Caco-2 (cell line): ENCODE data around the gene NXNL1. TPM values are rescaled to one million over a fixed set of nuclear protein-coding genes. Genes with fewer than 3 reads are reported as not detected.

Experiments
- BruUV-seq: library from RNA; stranded (reverse); fragments of 400-500 nt; replicated peaks from 2 replicates; lab custom pipeline; 2021; lab: Mats Ljungman, UMichigan
- CTCF ChIA-PET: fragments of 300-600 bp; sonication (Branson Sonifier 250); formaldehyde crosslinking; loops from one replicate; lab custom pipeline; 2022; ENCODE audit warnings: antibody characterized with exemption; lab: Charles Lee
- POLR2A ChIA-PET: fragments of 300-600 bp; sonication (Branson Sonifier 250); formaldehyde crosslinking; loops from one replicate; lab custom pipeline; 2022; ENCODE audit warnings: antibody characterized with exemption; lab: Charles Lee
- DNase-seq, 2 experiments: peaks; one replicate each; pipeline versions ENCODE4 v3.0.0 to v3.0.0-alpha.2; 2020 to 2022
- H3K27me3 ChIP-seq: replicated peaks from 2 replicates; pipeline ENCODE4 v1.6.0; 2011; ENCODE audit warnings: low read length; ENCODE audit not compliant: control insufficient read depth, insufficient read depth
- H3K36me3 ChIP-seq: 2 replicates; pipeline ENCODE4 v1.5.1; 2011; ENCODE audit warnings: low read length; ENCODE audit not compliant: control insufficient read depth, insufficient read depth
- H3K4me1 ChIP-seq: fragments of 250-450 bp; sonication (Bioruptor Pico); 2 replicates; pipeline ENCODE4 v1.5.1; 2020; ENCODE audit warnings: mild to moderate bottlenecking
- H3K4me3 ChIP-seq: 2 replicates; pipeline ENCODE4 v1.5.1; 2011; ENCODE audit warnings: low read depth, mild to moderate bottlenecking, control low read depth, low read length
- H3K9me3 ChIP-seq: fragments of 250-450 bp; sonication (Bioruptor Pico); 2 replicates; pipeline ENCODE4 v1.5.1; 2020; ENCODE audit warnings: mild to moderate bottlenecking, moderate library complexity
- H3K27ac Mint-ChIP-seq: one replicate; pipeline ENCODE4 v1.8.0; 2022; ENCODE audit warnings: mixed read lengths; ENCODE audit not compliant: unreplicated experiment
- H3K27me3 Mint-ChIP-seq: one replicate; pipeline ENCODE4 v1.8.0; 2022; ENCODE audit warnings: mixed read lengths; ENCODE audit not compliant: insufficient read depth, unreplicated experiment
- H3K36me3 Mint-ChIP-seq: one replicate; pipeline ENCODE4 v1.8.0; 2022; ENCODE audit warnings: mild to moderate bottlenecking, mixed read lengths; ENCODE audit not compliant: insufficient read depth, unreplicated experiment
- H3K4me1 Mint-ChIP-seq: one replicate; pipeline ENCODE4 v1.8.0; 2022; ENCODE audit warnings: low read depth, mixed read lengths; ENCODE audit not compliant: unreplicated experiment
- H3K4me3 Mint-ChIP-seq: one replicate; pipeline ENCODE4 v1.8.0; 2022; ENCODE audit warnings: mild to moderate bottlenecking, moderate library complexity, mixed read lengths; ENCODE audit not compliant: unreplicated experiment
- H3K9me3 Mint-ChIP-seq: one replicate; pipeline ENCODE4 v1.8.0; 2022; ENCODE audit warnings: mixed read lengths; ENCODE audit not compliant: unreplicated experiment
- CTCF ChIP-seq, 2 experiments: fragments of 200-600 bp in 1 of 2; IDR thresholded peaks; 1 replicate in 1 of 2; 2 replicates in 1 of 2; pipeline versions ENCODE4 v1.5.1 to v1.8.0; 2011 to 2022; ENCODE audit warnings: antibody characterized with exemption in 1 of 2, control low read depth in 1 of 2, inconsistent platforms in 1 of 2, low read depth in 1 of 2, low read length in 1 of 2, mild to moderate bottlenecking in 1 of 2, moderate library complexity in 1 of 2; ENCODE audit not compliant: insufficient read depth in 1 of 2, severe bottlenecking in 1 of 2, unreplicated experiment in 1 of 2
- intact Hi-C: fragments of 100-400 bp; cut with micrococcal nuclease; formaldehyde crosslinking; loops from one replicate; pipeline ENCODE4 v1.10.0; 2022; ENCODE audit not compliant: unreplicated experiment
- total RNA-seq: library from RNA; stranded (reverse); gene quantifications from 2 replicates; pipeline ENCODE4 v1.2.3, GENCODE V29; 2022

The NXNL1 gene
- total RNA-seq, 1 experiment from 2014 or later, result not detected

- CTCF ChIA-PET, result interaction anchor here (0.5 kb wide), 1 partner anchor 177 kb away, joined by 3 read pairs; no protein-coding TSS in a partner anchor
- Histone ChIP-seq H3K4me1 (peaks cover 5% of the 10 kb centered on the region), H3K4me3 (no peak overlapping the region), H3K27me3 (no peaks in the 10 kb centered on the region), H3K9me3 (no peaks in the 10 kb centered on the region; the same call in 1 of the 2 replicates), H3K36me3 (no peaks in the 10 kb centered on the region)
- Mint-ChIP-seq H3K27ac (no peak overlapping the region), H3K4me1 (peaks cover 5% of the 10 kb centered on the region), H3K27me3 (no peaks in the 10 kb centered on the region), H3K9me3 (no peaks in the 10 kb centered on the region), H3K36me3 (peaks cover 7% of the 10 kb centered on the region), H3K4me3 (no peak overlapping the region)
- DNase-seq, result no peak
- BruUV-seq, result no TSS peak
- TF ChIP-seq CTCF (IDR thresholded peaks at IDR 0.05; ENCODE audit: insufficient read depth in 1 of 2, low read depth in 1 of 2, low read length in 1 of 2, severe bottlenecking in 1 of 2, unreplicated experiment in 1 of 2), result no peak
- POLR2A ChIA-PET, result no interaction called here
- intact Hi-C loops, result no loop called here
Measured at GRCh38 chr19:17505223-17505622, 44.5 kb upstream of the NXNL1 start.

- ChIA-PET POLR2A (no interaction called here), CTCF (no interaction called here)
- Mint-ChIP-seq H3K27ac (no peak overlapping the region), H3K4me3 (no peak overlapping the region), H3K4me1 (peaks cover 9% of the 10 kb centered on the region), H3K27me3 (no peaks in the 10 kb centered on the region), H3K36me3 (peaks cover 7% of the 10 kb centered on the region), H3K9me3 (no peaks in the 10 kb centered on the region)
- BruUV-seq, result no TSS peak
- intact Hi-C loops, result no loop called here
- Histone ChIP-seq H3K4me1 (peaks cover 12% of the 10 kb centered on the region), H3K4me3 (no peak overlapping the region), H3K36me3 (no peaks in the 10 kb centered on the region), H3K9me3 (no peaks in the 10 kb centered on the region), H3K27me3 (no peaks in the 10 kb centered on the region)
- no peak for DNase-seq
- TF ChIP-seq CTCF (IDR thresholded peaks at IDR 0.05; ENCODE audit: insufficient read depth in 1 of 2, low read depth in 1 of 2, low read length in 1 of 2, severe bottlenecking in 1 of 2, unreplicated experiment in 1 of 2), result no peak
Measured at GRCh38 chr19:17504456-17504855, 43.7 kb upstream of the NXNL1 start.

DNA sequence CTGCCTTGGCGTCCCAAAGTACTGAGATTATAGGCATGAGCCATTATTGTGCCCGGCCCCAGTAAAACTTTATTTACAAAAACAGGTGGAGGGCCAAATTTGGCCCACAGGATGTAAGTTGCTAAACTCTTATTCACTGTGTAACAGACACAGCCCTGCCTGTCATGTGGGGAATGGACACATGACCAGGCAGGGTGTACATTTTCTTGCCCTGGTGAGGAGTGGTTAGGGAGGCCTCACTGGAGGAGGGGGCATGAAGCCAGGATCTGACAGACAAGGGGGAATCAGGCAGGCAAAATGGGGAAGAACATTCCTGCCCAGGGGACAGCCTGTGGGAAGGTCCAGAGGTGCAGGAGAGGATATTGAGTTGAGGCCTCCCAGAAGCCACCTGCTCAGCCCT, 43.3 kb upstream of the NXNL1 start:
- no peaks in the 10 kb centered on the region for H3K27me3 ChIP-seq
- intact Hi-C loops, result no loop called here
- no peaks in the 10 kb centered on the region for H3K9me3 Mint-ChIP-seq
- ChIA-PET POLR2A (no interaction called here), CTCF (no interaction called here)
- DNase-seq, result no peak
- no peaks in the 10 kb centered on the region for H3K9me3 ChIP-seq
- no peak for TF ChIP-seq CTCF (IDR thresholded peaks at IDR 0.05; ENCODE audit: insufficient read depth in 1 of 2, low read depth in 1 of 2, low read length in 1 of 2, severe bottlenecking in 1 of 2, unreplicated experiment in 1 of 2)
- no peak overlapping the region for H3K4me3 ChIP-seq
- no peaks in the 10 kb centered on the region for H3K36me3 ChIP-seq
- H3K4me1 Mint-ChIP-seq, result peaks cover 12% of the 10 kb centered on the region
- no peak overlapping the region for H3K27ac Mint-ChIP-seq
- H3K36me3 Mint-ChIP-seq, result peaks cover 7% of the 10 kb centered on the region
- BruUV-seq, result no TSS peak
- peaks cover 13% of the 10 kb centered on the region for H3K4me1 ChIP-seq
- no peak overlapping the region for H3K4me3 Mint-ChIP-seq
- H3K27me3 Mint-ChIP-seq, result no peaks in the 10 kb centered on the region
